Astrocyte of the cerebellum (primary cell): ENCODE results near the gene CNIH1.
A peak's percentile ranks its signal among the peaks of the same experiment; 100 is the strongest.

ENCODE experiments used
- DNase-seq: peaks from one replicate; pipeline ENCODE4 v3.0.0-alpha.2; 2011; ENCODE audit warnings: low read depth
- H3K4me3 ChIP-seq: 2 replicates; pipeline ENCODE4 v1.5.1; 2011; ENCODE audit warnings: mild to moderate bottlenecking, low read depth, low read length, moderate library complexity
- CTCF ChIP-seq: IDR thresholded peaks from 2 replicates; pipeline ENCODE4 v1.5.1; 2012; ENCODE audit warnings: low read length, low read depth, moderate library complexity, mild to moderate bottlenecking; ENCODE audit errors: missing control alignments
- in situ Hi-C: cut with HindIII; loops from 2 replicates; pipeline ENCODE4 v1.10.0; 2017; ENCODE audit warnings: low sequenced_read_pairs

The CNIH1 gene

GRCh38 chr14:54440873-54441868 lies at the start of gene CNIH1:
Gene CNIH1, minus strand, starts transcription at chr14:54441374. Its CDS starts 47 bp downstream, at chr14:54441327.
- in situ Hi-C loops, result no loop called here
- peak; percentile 79 for DNase-seq
- peak within 1 kb of the TSS; percentile 61 for H3K4me3 ChIP-seq
- TF ChIP-seq CTCF, result peak; percentile 91

GRCh38 chr14:54490445-54491175 lies 49.4 kb upstream of the CNIH1 start:
- TF ChIP-seq CTCF, result no peak
- H3K4me3 ChIP-seq, result no peak overlapping the region
- no peak for DNase-seq
- in situ Hi-C loops, result no loop called here

- no peak for DNase-seq
- no peak for TF ChIP-seq CTCF
- no peak overlapping the region for H3K4me3 ChIP-seq
- in situ Hi-C loops, result no loop called here
Observed at GRCh38 chr14:54489731-54490444, 48.7 kb upstream of the CNIH1 start.

- no peak for TF ChIP-seq CTCF
- H3K4me3 ChIP-seq, result peak overlapping the region; percentile 83
- DNase-seq, result no peak
- in situ Hi-C loops, result no loop called here
Observed at GRCh38 chr14:54489318-54489683, 48.1 kb upstream of the CNIH1 start.

- DNase-seq, result peak; percentile 77
- peak; percentile 62 for TF ChIP-seq CTCF
- peak within 1 kb of the TSS; percentile 83 for H3K4me3 ChIP-seq
- in situ Hi-C loops, result no loop called here
Observed at GRCh38 chr14:54488646-54489317, 47.6 kb upstream of the CNIH1 start, which contains the start of gene GMFB. Gene GMFB, minus strand, starts transcription at chr14:54488980. Its CDS starts 53 bp downstream, at chr14:54488927.
